H1 (cell line): ENCODE measurements around the gene RCAN2. TPM values are rescaled to one million over a fixed set of nuclear protein-coding genes. Genes with fewer than 3 reads are reported as not detected.

Source experiments
- CTCF ChIA-PET: fragments of 300-600 bp; sonication (Branson Sonifier 250); formaldehyde crosslinking; loops from one replicate; lab custom pipeline; 2021; ENCODE audit not compliant: partially characterized antibody; lab: Charles Lee
- POLR2A ChIA-PET: fragments of 300-600 bp; sonication (Branson Sonifier 250); formaldehyde crosslinking; loops from one replicate; lab custom pipeline; 2021; ENCODE audit warnings: inconsistent platforms; ENCODE audit not compliant: partially characterized antibody; lab: Charles Lee
- DNase-seq, 2 experiments: peaks; one replicate each; pipeline versions ENCODE4 v3.0.0 to v3.0.0-alpha.2; 2010 to 2022; ENCODE audit warnings: low spot score in 2 of 2, low read depth in 1 of 2, mixed read lengths in 1 of 2
- FAIRE-seq: peaks from 2 replicates; lab custom pipeline; 2011; peaks lifted over from hg19 to GRCh38; lab: Jason Lieb, UNC
- H2AFZ ChIP-seq: 2 replicates; pipeline ENCODE4 v1.8.1; 2012; ENCODE audit warnings: low read length, inconsistent platforms
- H2AK5ac ChIP-seq: 2 replicates; pipeline ENCODE4 v1.6.1; 2013; ENCODE audit warnings: low read depth, low read length
- H2BK120ac ChIP-seq: replicated peaks from 2 replicates; pipeline ENCODE3; 2013; ENCODE audit warnings: low read depth, low read length, inconsistent platforms
- H2BK12ac ChIP-seq: 2 replicates; pipeline ENCODE4 v1.6.1; 2013; ENCODE audit warnings: low read depth, low read length
- H2BK15ac ChIP-seq: 2 replicates; pipeline ENCODE4 v1.6.1; 2013; ENCODE audit warnings: low read length
- H2BK20ac ChIP-seq: 2 replicates; pipeline ENCODE4 v1.6.1; 2013; ENCODE audit warnings: low read length
- H2BK5ac ChIP-seq: 2 replicates; pipeline ENCODE4 v1.6.1; 2013; ENCODE audit warnings: low read depth, low read length
- H3K14ac ChIP-seq: 2 replicates; pipeline ENCODE4 v1.6.1; 2013; ENCODE audit warnings: inconsistent platforms; ENCODE audit not compliant: insufficient read length
- H3K18ac ChIP-seq: 2 replicates; pipeline ENCODE4 v1.6.1; 2013; ENCODE audit warnings: low read length; ENCODE audit errors: extremely low read depth
- H3K23ac ChIP-seq: 2 replicates; pipeline ENCODE4 v1.6.1; 2013; ENCODE audit warnings: inconsistent platforms; ENCODE audit not compliant: insufficient read length
- H3K23me2 ChIP-seq: 2 replicates; pipeline ENCODE4 v1.6.1; 2013; ENCODE audit warnings: low read depth, low read length
- H3K27ac ChIP-seq: 2 replicates; pipeline ENCODE4 v1.6.1; 2011; ENCODE audit warnings: low read depth, low read length, inconsistent platforms
- H3K27me3 ChIP-seq, 4 experiments: replicated peaks in 1 of 4; 1 replicate in 1 of 4; 2 replicates in 3 of 4; pipeline versions ENCODE4 v1.6.1 to v1.8.1; 2011 to 2013; ENCODE audit warnings: low read length in 3 of 4, mild to moderate bottlenecking in 3 of 4, inconsistent platforms in 2 of 4, mixed read lengths in 2 of 4, moderate library complexity in 1 of 4; ENCODE audit not compliant: control insufficient read depth in 3 of 4, insufficient read depth in 3 of 4; ENCODE audit errors: extremely low read depth in 1 of 4
- H3K36me3 ChIP-seq, 4 experiments: 2 replicates each; pipeline versions ENCODE4 v1.6.1 to v1.8.1; 2011 to 2013; ENCODE audit warnings: mild to moderate bottlenecking in 4 of 4, low read length in 3 of 4, moderate library complexity in 2 of 4, control low read depth in 1 of 4, inconsistent platforms in 1 of 4; ENCODE audit not compliant: insufficient read depth in 4 of 4, control insufficient read depth in 2 of 4
- H3K4ac ChIP-seq: replicated peaks from 2 replicates; pipeline ENCODE3; 2013; ENCODE audit warnings: low read length, low read depth, mixed read lengths, inconsistent platforms; ENCODE audit not compliant: insufficient read length
- H3K4me1 ChIP-seq, 4 experiments: replicated peaks in 1 of 4; 1 replicate in 1 of 4; 2 replicates in 3 of 4; pipeline versions ENCODE4 v1.6.1 to v1.8.1; 2011 to 2013; ENCODE audit warnings: low read length in 3 of 4, inconsistent platforms in 2 of 4, mixed read lengths in 1 of 4; ENCODE audit not compliant: insufficient read depth in 4 of 4, control insufficient read depth in 3 of 4
- H3K4me2 ChIP-seq, 2 experiments: 2 replicates each; pipeline versions ENCODE4 v1.6.1 to v1.8.1; 2011 to 2013; ENCODE audit warnings: low read depth in 2 of 2, low read length in 2 of 2, control low read depth in 1 of 2, inconsistent platforms in 1 of 2, mild to moderate bottlenecking in 1 of 2; ENCODE audit not compliant: insufficient read depth in 1 of 2
- H3K4me3 ChIP-seq, 4 experiments: fragments of 200-600, 300-600 bp in 1 of 4; sonication (generic), shearing (Covaris generic), sonication (Bioruptor Twin) in 1 of 4; 2 replicates each; pipeline versions ENCODE4 v1.5.1 to v1.8.1; 2011 to 2016; ENCODE audit warnings: low read length in 4 of 4, low read depth in 3 of 4, control low read depth in 2 of 4, inconsistent platforms in 2 of 4, mild to moderate bottlenecking in 2 of 4, mixed read lengths in 1 of 4, moderate library complexity in 1 of 4; ENCODE audit not compliant: insufficient read depth in 2 of 4; ENCODE audit errors: extremely low read depth in 1 of 4
- H3K56ac ChIP-seq: replicated peaks from 2 replicates; pipeline ENCODE3; 2013; ENCODE audit warnings: low read depth, mild to moderate bottlenecking, mixed read lengths, low read length, inconsistent platforms; ENCODE audit not compliant: insufficient read length
- H3K79me1 ChIP-seq: 2 replicates; pipeline ENCODE4 v1.6.1; 2013; ENCODE audit warnings: low read depth, low read length, control low read depth
- H3K79me2 ChIP-seq, 2 experiments: 2 replicates each; pipeline versions ENCODE4 v1.6.1 to v1.8.1; 2012 to 2013; ENCODE audit warnings: low read length in 2 of 2, mild to moderate bottlenecking in 2 of 2, inconsistent platforms in 1 of 2; ENCODE audit not compliant: insufficient read depth in 2 of 2, control insufficient read depth in 1 of 2
- H3K9ac ChIP-seq, 4 experiments: replicated peaks in 1 of 4; 1 replicate in 1 of 4; 2 replicates in 3 of 4; pipeline versions ENCODE4 v1.6.1 to v1.8.1; 2011 to 2013; ENCODE audit warnings: low read depth in 3 of 4, low read length in 3 of 4, control low read depth in 2 of 4, mild to moderate bottlenecking in 2 of 4, moderate library complexity in 2 of 4, inconsistent platforms in 1 of 4; ENCODE audit errors: extremely low read depth in 1 of 4
- H3K9me3 ChIP-seq, 2 experiments: 2 replicates each; pipeline versions ENCODE4 v1.6.1 to v1.8.1; 2012 to 2013; ENCODE audit warnings: mild to moderate bottlenecking in 2 of 2, moderate library complexity in 2 of 2, control low read depth in 1 of 2, inconsistent platforms in 1 of 2, low read depth in 1 of 2, low read length in 1 of 2, mixed read lengths in 1 of 2; ENCODE audit not compliant: insufficient read depth in 2 of 2
- H4K20me1 ChIP-seq, 2 experiments: replicated peaks in 1 of 2; 2 replicates each; pipeline versions ENCODE3 to v1.8.1; 2011 to 2013; ENCODE audit warnings: inconsistent platforms in 2 of 2, low read length in 2 of 2, mild to moderate bottlenecking in 1 of 2; ENCODE audit not compliant: insufficient read depth in 2 of 2, control insufficient read depth in 1 of 2
- H4K5ac ChIP-seq: 2 replicates; pipeline ENCODE4 v1.6.1; 2013; ENCODE audit warnings: low read length, low read depth, mixed read lengths, inconsistent platforms; ENCODE audit not compliant: insufficient read length
- H4K8ac ChIP-seq: 2 replicates; pipeline ENCODE4 v1.8.0; 2013; ENCODE audit warnings: mild to moderate bottlenecking, moderate library complexity, low read length, inconsistent platforms; ENCODE audit not compliant: insufficient read depth; ENCODE audit errors: extremely low read depth
- H4K91ac ChIP-seq: replicated peaks from 2 replicates; pipeline ENCODE3; 2013; ENCODE audit warnings: low read length, mixed read lengths, inconsistent platforms; ENCODE audit not compliant: insufficient read length
- KDM1A ChIP-seq: fragments of 200-600, 300-600 bp; sonication (generic); IDR thresholded peaks from 2 replicates; pipeline ENCODE4 v1.7.1; 2016; ENCODE audit warnings: mild to moderate bottlenecking, low read length, borderline replicate concordance
- SIN3A ChIP-seq, 2 experiments: IDR thresholded peaks in 1 of 2; conservative IDR thresholded peaks in 1 of 2; 2 replicates each; pipeline ENCODE4 v1.6.1; 2011 to 2012; ENCODE audit warnings: low read length in 2 of 2, improper control_type of control experiment in 1 of 2, low read depth in 1 of 2, mild to moderate bottlenecking in 1 of 2
- SIX5 ChIP-seq: IDR thresholded peaks from 2 replicates; pipeline ENCODE4 v1.6.1; 2011; ENCODE audit warnings: mild to moderate bottlenecking, low read depth, low read length
- TAF1 ChIP-seq: IDR thresholded peaks from 2 replicates; pipeline ENCODE4 v1.6.1; 2011; ENCODE audit warnings: mild to moderate bottlenecking, low read depth, low read length
- TAF7 ChIP-seq: optimal IDR thresholded peaks from 2 replicates; pipeline ENCODE3; 2011; ENCODE audit warnings: low read depth, mild to moderate bottlenecking, inconsistent platforms, low read length, moderate library complexity, borderline replicate concordance
- WGBS, 2 experiments: shearing (Covaris generic) in 1 of 2; methylation state at CpG; one replicate each; pipeline versions ENCODE4 v1.1.6 to v1.1.7; 2013 to 2015; ENCODE audit warnings: low lambda C conversion rate in 2 of 2, mixed read lengths in 2 of 2, inconsistent platforms in 1 of 2, low coverage in 1 of 2, missing lambda C conversion rate in 1 of 2; ENCODE audit not compliant: insufficient replicate concordance in 2 of 2, insufficient coverage in 1 of 2, insufficient read length in 1 of 2; ENCODE audit errors: extremely low coverage in 1 of 2, missing lambda C conversion rate in 1 of 2; 5-methylcytosine and 5-hydroxymethylcytosine counted together
- polyA plus RNA-seq, 7 experiments: library from polyadenylated mRNA; depleted of rRNA in 3 of 7; stranded (reverse) in 5 of 7; unstranded in 2 of 7; fragments of >200 nt in 5 of 7; fragments of 200-250 nt in 2 of 7; gene quantifications; 1 replicate in 5 of 7; 2 replicates in 1 of 7; 4 replicates in 1 of 7; pipeline versions ENCODE4 v1.2.1 to v1.2.3, GENCODE V29; 2011 to 2013; ENCODE audit warnings: missing spikeins in 2 of 7, mixed read lengths in 2 of 7
- total RNA-seq: library from RNA; stranded (reverse); fragmentation: NEBNext Ultra II Directional; extraction: Animal tissue kit (Norgen Biotek cat#: 25700); gene quantifications from 2 replicates; pipeline ENCODE4 v1.2.1, GENCODE V29; 2021
- TF ChIP-seq, protein P1 (sequence below), 3 experiments: IDR thresholded peaks; 1 replicate in 2 of 3; 2 replicates in 1 of 3; pipeline versions ENCODE4 v1.5.1 to v1.6.1; 2011; ENCODE audit warnings: low read length in 3 of 3, mild to moderate bottlenecking in 3 of 3, inconsistent platforms in 2 of 3, low read depth in 1 of 3, moderate library complexity in 1 of 3; ENCODE audit not compliant: insufficient read depth in 1 of 3; ENCODE audit errors: control extremely low read depth in 1 of 3

Gene RCAN2
- total and polyA plus RNA-seq, 2 of the 8 experiments (the other 6 are each of a cell fraction or from before 2014, with no cell fraction given), result 5.0 to 8.5 TPM

GRCh38 chr6:46203391-46204177 lies 287.7 kb downstream of the RCAN2 start:
- Histone ChIP-seq H3K4me2 (no peak overlapping the region), H3K18ac (no peak overlapping the region), H2BK120ac (no peak overlapping the region), H3K4ac (no peak overlapping the region), H3K27ac (no peak overlapping the region), H3K4me1 (no peaks in the 10 kb centered on the region), H2AFZ (no peak overlapping the region), H4K20me1 (no peaks in the 10 kb centered on the region), H2BK20ac (no peak overlapping the region), H3K4me3 (no peak overlapping the region), H3K23ac (no peak overlapping the region), H3K9ac (no peak overlapping the region), H3K27me3 (no peaks in the 10 kb centered on the region), H2BK15ac (no peak overlapping the region), H4K8ac (no peak overlapping the region), H3K56ac (no peak overlapping the region), H3K9me3 (peaks cover 0 to 2% of the 10 kb centered on the region in 2 experiments; a peak in 2 of 4 replicates), H3K36me3 (no peaks in the 10 kb centered on the region), H4K91ac (no peak overlapping the region), H2AK5ac (no peak overlapping the region), H3K14ac (no peak overlapping the region), H3K79me1 (no peaks in the 10 kb centered on the region), H4K5ac (no peak overlapping the region), H2BK5ac (no peak overlapping the region), H3K23me2 (no peaks in the 10 kb centered on the region), H3K79me2 (no peaks in the 10 kb centered on the region), H2BK12ac (no peak overlapping the region)
- FAIRE-seq, result no peak
- WGBS, 2 experiments, result 85% methylated on average over 1 of the region's 2 CpGs; no CpG with 5 or more reads in 1 of the 2 experiments
- no peak for DNase-seq
- POLR2A ChIA-PET, result no interaction called here
- CTCF ChIA-PET, result interaction anchor here (1.4 kb wide), 1 partner anchor 17 kb away, joined by 4 read pairs; no protein-coding TSS in a partner anchor
- TF ChIP-seq SIN3A (conservative IDR thresholded peaks at IDR 0.05 in 1 of 2, IDR thresholded peaks at IDR 0.05 in 1 of 2; ENCODE audit: low read depth in 1 of 2, low read length in 2 of 2) (no peak), KDM1A (no peak), TAF1 (no peak), TAF7 (no peak), SIX5 (no peak)
- TF ChIP-seq, protein P1, sequence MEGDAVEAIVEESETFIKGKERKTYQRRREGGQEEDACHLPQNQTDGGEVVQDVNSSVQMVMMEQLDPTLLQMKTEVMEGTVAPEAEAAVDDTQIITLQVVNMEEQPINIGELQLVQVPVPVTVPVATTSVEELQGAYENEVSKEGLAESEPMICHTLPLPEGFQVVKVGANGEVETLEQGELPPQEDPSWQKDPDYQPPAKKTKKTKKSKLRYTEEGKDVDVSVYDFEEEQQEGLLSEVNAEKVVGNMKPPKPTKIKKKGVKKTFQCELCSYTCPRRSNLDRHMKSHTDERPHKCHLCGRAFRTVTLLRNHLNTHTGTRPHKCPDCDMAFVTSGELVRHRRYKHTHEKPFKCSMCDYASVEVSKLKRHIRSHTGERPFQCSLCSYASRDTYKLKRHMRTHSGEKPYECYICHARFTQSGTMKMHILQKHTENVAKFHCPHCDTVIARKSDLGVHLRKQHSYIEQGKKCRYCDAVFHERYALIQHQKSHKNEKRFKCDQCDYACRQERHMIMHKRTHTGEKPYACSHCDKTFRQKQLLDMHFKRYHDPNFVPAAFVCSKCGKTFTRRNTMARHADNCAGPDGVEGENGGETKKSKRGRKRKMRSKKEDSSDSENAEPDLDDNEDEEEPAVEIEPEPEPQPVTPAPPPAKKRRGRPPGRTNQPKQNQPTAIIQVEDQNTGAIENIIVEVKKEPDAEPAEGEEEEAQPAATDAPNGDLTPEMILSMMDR (IDR thresholded peaks at IDR 0.05; ENCODE audit: control extremely low read depth in 1 of 3, insufficient read depth in 1 of 3, low read depth in 1 of 3, low read length in 3 of 3), result no peak
